BLaER1 (cell line): ENCODE data around the gene LARGE2.

Experiments
- H3K27ac ChIP-seq: shearing (Covaris generic); formaldehyde crosslinking; 2 replicates; pipeline ENCODE4 v1.8.1; 2022
- H3K27me3 ChIP-seq: shearing (Covaris generic); formaldehyde crosslinking; 2 replicates; pipeline ENCODE4 v1.8.1; 2022
- H3K36me3 ChIP-seq: shearing (Covaris generic); formaldehyde crosslinking; 2 replicates; pipeline ENCODE4 v1.8.1; 2022
- H3K4me1 ChIP-seq: shearing (Covaris generic); formaldehyde crosslinking; 2 replicates; pipeline ENCODE4 v1.8.1; 2022
- H3K4me2 ChIP-seq: shearing (Covaris generic); formaldehyde crosslinking; 2 replicates; pipeline ENCODE4 v1.8.1; 2022
- H3K4me3 ChIP-seq: shearing (Covaris generic); formaldehyde crosslinking; 2 replicates; pipeline ENCODE4 v1.8.1; 2022
- H3K9ac ChIP-seq: shearing (Covaris generic); formaldehyde crosslinking; 2 replicates; pipeline ENCODE4 v1.8.1; 2022
- H3K9me3 ChIP-seq: shearing (Covaris generic); formaldehyde crosslinking; 2 replicates; pipeline ENCODE4 v1.8.1; 2022
- H4K20me1 ChIP-seq: shearing (Covaris generic); formaldehyde crosslinking; 2 replicates; pipeline ENCODE4 v1.8.1; 2022
- Cebpa-rat ChIP-seq: shearing (Covaris generic); IDR thresholded peaks from 2 replicates; pipeline ENCODE4 v1.8.1; 2022

The LARGE2 gene

GRCh38 chr11:45934580-45935318 is 12.3 kb downstream of the LARGE2 start:
- peaks cover 18% of the 10 kb centered on the region for H4K20me1 ChIP-seq
- no peak overlapping the region for H3K27ac ChIP-seq
- H3K4me3 ChIP-seq = no peak overlapping the region
- H3K27me3 ChIP-seq = peaks cover 33% of the 10 kb centered on the region; the same call in 1 of the 2 replicates
- no peaks in the 10 kb centered on the region for H3K9me3 ChIP-seq
- H3K36me3 ChIP-seq = peaks cover 36% of the 10 kb centered on the region
- H3K4me1 ChIP-seq = peaks cover 82% of the 10 kb centered on the region
- no peak overlapping the region; the same call in 1 of the 2 replicates for H3K9ac ChIP-seq
- H3K4me2 ChIP-seq = peak overlapping the region; percentile 97
- TF ChIP-seq Cebpa-rat = no peak

- Histone ChIP-seq H3K4me3 (no peak overlapping the region), H3K27me3 (peaks cover 33% of the 10 kb centered on the region; the same call in 1 of the 2 replicates), H3K27ac (no peak overlapping the region), H3K9ac (no peak overlapping the region), H3K9me3 (no peaks in the 10 kb centered on the region), H3K4me1 (peaks cover 76% of the 10 kb centered on the region), H4K20me1 (peaks cover 13% of the 10 kb centered on the region), H3K4me2 (no peak overlapping the region), H3K36me3 (peaks cover 36% of the 10 kb centered on the region)
- TF ChIP-seq Cebpa-rat = no peak
Measured at GRCh38 chr11:45935349-45936064, 13.1 kb downstream of the LARGE2 start.

- no peak overlapping the region for H3K4me3 ChIP-seq
- H3K4me2 ChIP-seq = no peak overlapping the region
- peaks cover 36% of the 10 kb centered on the region for H3K36me3 ChIP-seq
- H3K9me3 ChIP-seq = no peaks in the 10 kb centered on the region
- H3K4me1 ChIP-seq = peaks cover 65% of the 10 kb centered on the region
- TF ChIP-seq Cebpa-rat = no peak
- no peak overlapping the region for H3K27ac ChIP-seq
- peaks cover 33% of the 10 kb centered on the region; the same call in 1 of the 2 replicates for H3K27me3 ChIP-seq
- H4K20me1 ChIP-seq = peaks cover 13% of the 10 kb centered on the region
- no peak overlapping the region for H3K9ac ChIP-seq
Measured at GRCh38 chr11:45936511-45937054, 14.1 kb downstream of the LARGE2 start.

GRCh38 chr11:45937916-45938315 is 15.5 kb downstream of the LARGE2 start:
- H3K36me3 ChIP-seq = peaks cover 43% of the 10 kb centered on the region
- no peak overlapping the region for H3K27ac ChIP-seq
- no peak for TF ChIP-seq Cebpa-rat
- H3K9ac ChIP-seq = no peak overlapping the region
- peaks cover 23% of the 10 kb centered on the region; the same call in 1 of the 2 replicates for H3K27me3 ChIP-seq
- H3K9me3 ChIP-seq = no peaks in the 10 kb centered on the region
- H3K4me3 ChIP-seq = no peak overlapping the region
- H3K4me1 ChIP-seq = peaks cover 52% of the 10 kb centered on the region
- H4K20me1 ChIP-seq = peaks cover 13% of the 10 kb centered on the region
- peak overlapping the region; percentile 47; the same call in 1 of the 2 replicates for H3K4me2 ChIP-seq

GRCh38 chr11:45939836-45940235 is 17.4 kb downstream of the LARGE2 start:
- Histone ChIP-seq H3K4me2 (no peak overlapping the region), H3K36me3 (peaks cover 53% of the 10 kb centered on the region), H3K4me1 (peaks cover 33% of the 10 kb centered on the region), H3K9ac (no peak overlapping the region), H3K27me3 (peaks cover 4% of the 10 kb centered on the region; the same call in 1 of the 2 replicates), H3K27ac (no peak overlapping the region), H3K9me3 (no peaks in the 10 kb centered on the region), H3K4me3 (no peak overlapping the region), H4K20me1 (peaks cover under 1% of the 10 kb centered on the region; the same call in 1 of the 2 replicates)
- no peak for TF ChIP-seq Cebpa-rat

- H3K27me3 ChIP-seq = no peaks in the 10 kb centered on the region
- H3K4me1 ChIP-seq = peaks cover 21% of the 10 kb centered on the region
- no peaks in the 10 kb centered on the region for H4K20me1 ChIP-seq
- TF ChIP-seq Cebpa-rat = no peak
- no peak overlapping the region for H3K27ac ChIP-seq
- no peak overlapping the region for H3K9ac ChIP-seq
- no peaks in the 10 kb centered on the region for H3K9me3 ChIP-seq
- H3K36me3 ChIP-seq = peaks cover 53% of the 10 kb centered on the region
- no peak overlapping the region for H3K4me2 ChIP-seq
- no peak overlapping the region for H3K4me3 ChIP-seq
Measured at GRCh38 chr11:45941285-45941684, 18.8 kb downstream of the LARGE2 start.

GRCh38 chr11:45942381-45942780 is 19.9 kb downstream of the LARGE2 start:
- Histone ChIP-seq H3K4me1 (peaks cover 21% of the 10 kb centered on the region), H3K27ac (no peak overlapping the region), H3K4me3 (no peak overlapping the region), H4K20me1 (no peaks in the 10 kb centered on the region), H3K36me3 (peaks cover 54% of the 10 kb centered on the region), H3K4me2 (no peak overlapping the region), H3K9ac (no peak overlapping the region), H3K9me3 (no peaks in the 10 kb centered on the region), H3K27me3 (no peaks in the 10 kb centered on the region)
- TF ChIP-seq Cebpa-rat = no peak

- H3K9me3 ChIP-seq = no peaks in the 10 kb centered on the region
- no peaks in the 10 kb centered on the region for H4K20me1 ChIP-seq
- no peaks in the 10 kb centered on the region for H3K4me1 ChIP-seq
- peaks cover 78% of the 10 kb centered on the region for H3K36me3 ChIP-seq
- no peak overlapping the region for H3K4me2 ChIP-seq
- H3K27ac ChIP-seq = no peak overlapping the region
- H3K4me3 ChIP-seq = no peak overlapping the region
- H3K9ac ChIP-seq = no peak overlapping the region
- H3K27me3 ChIP-seq = no peaks in the 10 kb centered on the region
- TF ChIP-seq Cebpa-rat = no peak
Measured at GRCh38 chr11:45945397-45945999, 23.0 kb downstream of the LARGE2 start.

- no peak overlapping the region for H3K27ac ChIP-seq
- no peaks in the 10 kb centered on the region for H3K4me1 ChIP-seq
- H3K4me3 ChIP-seq = no peak overlapping the region
- no peaks in the 10 kb centered on the region for H4K20me1 ChIP-seq
- TF ChIP-seq Cebpa-rat = no peak
- H3K9me3 ChIP-seq = no peaks in the 10 kb centered on the region
- no peaks in the 10 kb centered on the region for H3K27me3 ChIP-seq
- no peak overlapping the region for H3K9ac ChIP-seq
- no peak overlapping the region for H3K4me2 ChIP-seq
- peaks cover 93% of the 10 kb centered on the region for H3K36me3 ChIP-seq
Measured at GRCh38 chr11:45947885-45948284, 25.4 kb downstream of the LARGE2 start.
